Inflammatory macrophage treated with lipopolysaccharide for 4 hours (primary cell): Measurements from ENCODE around the gene EXOC2.
A peak's percentile ranks its signal among the peaks of the same experiment; 100 is the strongest.

ENCODE experiments used
- DNase-seq: peaks from one replicate; pipeline ENCODE4 v3.0.0-alpha.2; 2020

EXOC2 gene

DNA sequence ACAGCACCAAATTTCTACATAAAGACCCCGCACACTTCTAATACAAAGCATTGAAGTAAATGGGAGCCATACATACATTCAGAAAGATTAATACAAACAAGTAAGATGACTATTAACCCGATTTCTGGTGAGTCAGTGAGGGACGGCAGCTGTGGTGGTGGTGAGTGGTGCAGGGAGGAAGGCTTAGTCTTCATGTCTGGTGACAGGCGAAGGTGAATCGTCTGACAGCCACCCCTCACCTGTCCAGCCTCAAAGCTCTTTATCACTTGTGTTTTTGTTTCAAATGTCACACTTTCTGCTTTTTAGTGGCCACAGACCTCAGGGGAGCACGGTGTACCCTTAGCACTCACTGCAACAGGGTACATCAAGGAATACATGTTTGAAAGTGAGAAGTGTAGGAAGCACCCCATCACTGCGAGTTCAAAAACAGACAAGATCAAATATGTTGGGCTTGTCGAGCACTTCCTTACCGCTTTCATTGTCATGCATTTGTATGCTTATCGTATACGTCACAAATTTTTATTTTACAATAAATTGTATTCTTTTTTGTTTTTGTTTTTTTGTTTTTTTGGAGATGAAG, 237.8 kb downstream of the EXOC2 start:
- DNase-seq: no peak

DNA sequence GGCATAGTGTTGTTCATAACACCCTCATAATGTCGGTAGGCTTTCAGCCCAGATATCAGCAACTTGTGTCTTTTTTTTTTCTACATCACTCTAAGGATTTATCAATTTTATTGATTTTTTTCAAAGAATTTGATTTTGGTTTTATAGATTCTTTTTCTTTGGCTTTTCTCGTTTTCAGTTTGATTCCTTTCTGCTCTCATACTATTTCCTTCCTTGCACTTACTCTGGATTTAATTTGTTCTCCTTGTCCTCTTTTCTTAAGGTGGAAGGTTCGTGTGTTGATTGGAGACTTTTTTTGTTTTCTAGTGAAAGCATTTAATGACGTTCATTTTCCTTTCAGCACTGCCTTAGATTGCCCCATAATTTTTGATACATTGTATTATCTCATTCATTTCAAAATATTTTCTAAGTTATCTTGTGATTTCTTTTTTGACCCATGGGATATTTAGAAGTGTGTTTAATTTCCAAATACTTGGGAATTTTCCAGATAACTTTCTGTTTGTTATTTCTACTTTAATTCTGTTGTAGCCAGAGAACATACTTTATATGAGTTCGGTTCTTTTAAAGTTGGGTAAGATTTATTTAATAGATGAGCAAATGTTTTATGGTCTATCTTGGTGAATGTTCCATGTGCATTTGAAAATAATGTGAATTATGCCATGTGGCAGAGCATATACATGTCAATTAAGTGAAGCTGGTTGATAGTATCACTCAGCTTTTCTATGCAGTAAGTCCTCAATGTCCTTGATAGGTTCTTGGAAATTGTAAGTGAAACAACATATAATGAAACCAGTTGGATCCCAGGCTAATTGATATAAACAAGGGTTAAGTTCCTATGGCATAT, 238.6 kb downstream of the EXOC2 start:
- DNase-seq: no peak

GRCh38 chr6:453152-453551, 239.8 kb downstream of the EXOC2 start:
- no peak for DNase-seq

GRCh38 chr6:452301-453067, 240.5 kb downstream of the EXOC2 start:
- DNase-seq: no peak

DNA sequence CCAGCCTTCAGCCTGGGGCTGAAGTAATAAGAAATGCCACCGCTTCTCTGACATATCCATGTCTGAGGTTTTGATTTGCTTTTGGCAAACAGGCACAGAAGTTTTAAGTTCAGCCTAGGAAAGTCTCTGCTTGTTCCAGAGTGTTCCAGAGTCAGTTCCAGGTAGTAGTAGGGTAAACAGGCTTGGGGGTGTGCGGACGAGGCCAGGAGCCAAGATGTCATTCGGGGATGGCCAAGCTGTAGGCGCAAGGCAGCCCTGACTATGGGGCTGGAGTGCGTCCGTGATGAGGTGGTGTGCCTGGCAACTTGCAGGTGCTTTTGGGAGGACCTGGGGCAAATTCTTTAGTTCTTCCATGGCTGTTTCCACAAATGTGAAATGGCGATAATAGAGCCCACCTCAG, 241.1 kb downstream of the EXOC2 start:
- no peak for DNase-seq

DNA sequence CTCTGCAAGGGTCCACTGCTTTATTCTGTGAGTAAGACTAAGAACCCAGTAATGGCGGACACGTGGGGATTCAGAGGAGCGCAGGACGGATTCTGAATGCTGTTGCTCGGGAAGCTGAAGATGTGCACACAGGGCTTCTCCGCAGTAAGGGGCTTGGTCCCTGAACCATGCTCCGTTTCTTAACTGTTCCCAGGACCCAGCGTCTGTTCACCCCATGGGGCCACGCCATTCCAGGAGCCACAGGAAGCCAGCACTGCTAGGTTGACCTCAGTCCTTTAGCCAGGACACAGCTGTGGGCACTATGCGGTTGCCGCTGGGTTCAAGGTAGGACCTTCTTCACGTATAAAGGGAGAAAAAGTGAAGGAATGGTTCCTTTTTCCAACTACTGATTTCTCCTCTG, 241.6 kb downstream of the EXOC2 start:
- DNase-seq: no peak

DNA sequence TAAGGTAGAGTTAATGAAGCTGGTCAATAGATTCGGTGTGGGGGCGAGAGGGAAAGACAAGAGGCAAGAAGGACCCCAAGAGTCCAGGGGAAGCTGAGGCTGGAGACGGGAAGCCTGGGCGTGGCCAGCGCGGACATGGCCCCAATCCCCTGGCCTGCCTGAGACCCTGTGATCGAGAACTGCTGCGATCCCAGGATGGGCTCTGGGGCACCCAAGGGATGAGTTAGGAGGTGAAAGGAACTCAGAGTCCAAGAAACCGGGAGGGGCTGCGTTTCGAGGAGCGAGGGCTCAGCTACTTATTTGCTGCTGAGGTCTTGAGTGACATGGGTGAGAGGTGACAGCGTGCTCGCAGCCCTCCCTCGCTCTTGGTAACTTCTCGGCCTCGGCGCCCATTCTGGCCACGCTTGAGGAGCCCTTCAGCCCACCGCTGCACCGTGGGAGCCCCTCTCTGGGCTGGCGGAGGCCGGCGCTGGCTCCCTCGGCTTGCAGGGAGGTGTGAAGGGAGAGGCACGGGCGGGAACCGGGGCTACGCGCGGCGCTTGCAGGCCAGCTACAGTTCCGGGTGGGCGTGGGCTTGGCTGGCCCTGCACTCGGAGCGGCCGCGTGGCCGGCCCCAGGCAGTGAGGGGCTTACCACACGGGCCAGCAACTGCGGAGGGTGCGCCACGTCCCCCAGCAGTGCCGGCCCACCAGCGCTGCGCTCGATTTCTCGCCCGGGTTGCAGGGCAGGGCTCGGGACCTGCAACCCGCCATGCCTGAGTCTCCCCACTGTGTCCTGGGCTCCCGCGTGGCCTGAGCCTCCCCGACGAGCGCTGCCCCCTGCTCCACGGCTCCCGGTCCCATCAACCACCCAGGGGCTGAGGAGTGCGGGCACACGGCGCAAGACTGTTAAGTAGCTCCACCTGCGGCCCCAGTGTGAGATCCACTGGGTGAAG, 243.2 kb downstream of the EXOC2 start:
- DNase-seq: no peak

GRCh38 chr6:449057-449430, 243.9 kb downstream of the EXOC2 start:
- DNase-seq: no peak

GRCh38 chr6:448296-449056, 244.5 kb downstream of the EXOC2 start:
- no peak for DNase-seq

GRCh38 chr6:447381-448165, 245.4 kb downstream of the EXOC2 start:
- no peak for DNase-seq

DNA sequence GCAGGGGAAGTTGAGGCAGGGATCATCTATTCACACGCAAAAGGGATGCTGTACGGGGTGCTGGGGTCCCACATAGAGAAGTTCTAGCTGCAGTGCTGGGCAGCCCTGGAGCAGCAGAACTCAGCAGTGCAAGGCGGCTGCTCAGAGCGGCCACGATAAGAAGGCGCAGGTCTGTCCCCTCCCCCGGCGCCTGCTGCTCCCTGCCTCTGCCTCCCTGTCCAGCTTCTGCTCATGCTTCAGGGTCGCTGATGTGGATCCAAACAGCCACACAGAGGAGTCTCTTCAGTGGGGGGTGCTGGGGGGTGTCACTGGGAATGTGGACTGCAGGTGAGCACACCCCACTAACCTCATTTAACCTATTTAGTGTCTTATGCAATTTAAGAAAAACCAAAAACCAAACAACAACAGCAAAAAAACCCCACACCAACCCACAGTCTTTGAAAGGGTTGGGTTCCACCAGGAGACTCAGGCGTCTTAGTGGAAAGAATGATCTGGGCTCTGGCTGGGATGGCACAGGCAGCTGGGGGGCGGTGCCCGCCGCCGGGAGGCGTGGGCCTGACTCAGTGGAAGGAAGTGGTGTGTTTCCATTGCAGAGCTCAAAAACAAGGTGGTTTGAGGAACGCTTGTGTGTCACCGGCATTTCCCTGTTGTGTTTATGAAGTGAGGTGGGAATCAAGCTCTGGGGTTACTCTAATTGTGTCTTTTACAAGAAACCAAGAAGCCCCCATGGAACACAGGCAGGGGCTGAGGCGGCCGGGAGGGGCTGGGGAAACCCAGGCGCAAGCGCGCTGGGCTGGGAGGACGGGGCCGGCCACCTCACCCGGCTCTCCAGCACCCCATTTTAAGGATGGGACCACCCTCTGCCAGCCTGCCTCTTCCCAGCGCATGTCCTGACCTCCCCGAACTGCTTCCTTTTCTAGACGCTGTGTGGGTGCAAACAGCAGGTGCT, 246.2 kb downstream of the EXOC2 start:
- DNase-seq: peak; percentile 12

GRCh38 chr6:445571-446417, 247.1 kb downstream of the EXOC2 start:
- DNase-seq: no peak

- no peak for DNase-seq
These were observed 248.2 kb downstream of the EXOC2 start for GRCh38 chr6:444653-445275.

DNA sequence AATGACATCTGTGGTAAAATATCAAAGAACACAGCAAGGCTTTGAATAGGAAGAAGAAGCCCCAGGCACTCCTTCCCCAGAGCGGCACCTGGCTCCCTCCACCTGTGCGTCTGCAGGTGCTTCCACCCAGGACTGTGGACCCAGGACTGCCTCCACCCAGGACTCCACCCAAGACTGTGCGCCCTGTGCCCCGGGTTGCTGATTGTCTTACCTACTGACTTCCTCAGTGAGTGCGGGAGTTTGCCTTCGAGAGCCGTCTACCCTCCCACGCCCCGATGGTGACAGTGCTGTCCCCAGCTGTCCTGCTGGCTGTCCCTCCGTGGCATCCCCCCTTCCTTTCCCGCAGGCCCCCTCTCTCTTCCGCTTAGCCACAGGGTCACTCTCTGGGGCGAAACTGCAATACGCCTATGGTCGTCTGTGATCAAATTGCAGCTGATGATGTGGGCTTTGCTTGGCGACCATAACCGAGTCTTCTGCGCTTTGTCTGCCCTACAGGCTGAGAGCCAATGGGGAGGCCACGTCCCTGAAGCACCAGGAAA, 249.2 kb downstream of the EXOC2 start:
- DNase-seq: no peak

- no peak for DNase-seq
These were observed 251.6 kb downstream of the EXOC2 start for GRCh38 chr6:441126-441920.

GRCh38 chr6:439641-440167, 253.2 kb downstream of the EXOC2 start:
- DNase-seq: no peak

GRCh38 chr6:438634-439170, 254.2 kb downstream of the EXOC2 start:
- no peak for DNase-seq
